Fibroblast of lung (primary cell): ENCODE data around the gene TBC1D7.

Experiments
- EZH2 ChIP-seq: IDR thresholded peaks from 2 replicates; pipeline ENCODE4 v1.5.1; 2012; ENCODE audit warnings: low read length, control low read depth, mild to moderate bottlenecking; ENCODE audit errors: missing control alignments
- TF ChIP-seq, protein P1 (sequence below), 2 donors: IDR thresholded peaks in 1 of 2; conservative IDR thresholded peaks in 1 of 2; 1 replicate in 1 of 2; 2 replicates in 1 of 2; pipeline ENCODE4 v1.5.1; 2011 to 2012; ENCODE audit warnings: low read length in 2 of 2, control low read depth in 1 of 2, inconsistent platforms in 1 of 2, low read depth in 1 of 2, mild to moderate bottlenecking in 1 of 2

DNA sequence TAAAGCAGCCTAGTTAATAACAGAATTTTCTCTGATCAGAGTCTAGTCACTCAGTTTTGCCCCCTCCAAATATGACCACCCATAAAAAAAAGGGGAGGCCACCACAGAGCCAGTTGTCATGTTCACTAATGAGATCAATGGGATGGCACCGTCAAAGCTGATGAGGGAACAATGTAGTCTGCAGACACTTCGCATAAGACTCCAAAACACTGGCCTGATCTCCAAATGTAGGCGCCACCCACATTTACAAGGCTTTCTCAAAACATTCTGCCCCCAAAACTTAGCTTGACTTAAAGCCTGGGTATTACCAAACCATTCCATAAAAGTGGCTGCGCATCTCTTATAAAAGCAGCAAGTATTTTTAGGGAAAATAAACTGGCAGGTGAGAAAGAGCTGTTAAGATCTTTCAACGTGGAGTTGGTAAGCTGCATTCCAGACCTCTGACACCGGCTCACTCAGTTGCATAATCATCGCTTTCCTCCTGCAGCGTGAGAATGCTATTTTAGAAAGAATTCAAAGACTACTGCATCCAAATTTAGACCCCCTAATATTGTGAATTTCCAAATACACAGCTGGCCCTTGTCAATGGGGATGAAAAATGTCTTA, 59.3 kb downstream of the TBC1D7 start:
- TF ChIP-seq, protein P1, sequence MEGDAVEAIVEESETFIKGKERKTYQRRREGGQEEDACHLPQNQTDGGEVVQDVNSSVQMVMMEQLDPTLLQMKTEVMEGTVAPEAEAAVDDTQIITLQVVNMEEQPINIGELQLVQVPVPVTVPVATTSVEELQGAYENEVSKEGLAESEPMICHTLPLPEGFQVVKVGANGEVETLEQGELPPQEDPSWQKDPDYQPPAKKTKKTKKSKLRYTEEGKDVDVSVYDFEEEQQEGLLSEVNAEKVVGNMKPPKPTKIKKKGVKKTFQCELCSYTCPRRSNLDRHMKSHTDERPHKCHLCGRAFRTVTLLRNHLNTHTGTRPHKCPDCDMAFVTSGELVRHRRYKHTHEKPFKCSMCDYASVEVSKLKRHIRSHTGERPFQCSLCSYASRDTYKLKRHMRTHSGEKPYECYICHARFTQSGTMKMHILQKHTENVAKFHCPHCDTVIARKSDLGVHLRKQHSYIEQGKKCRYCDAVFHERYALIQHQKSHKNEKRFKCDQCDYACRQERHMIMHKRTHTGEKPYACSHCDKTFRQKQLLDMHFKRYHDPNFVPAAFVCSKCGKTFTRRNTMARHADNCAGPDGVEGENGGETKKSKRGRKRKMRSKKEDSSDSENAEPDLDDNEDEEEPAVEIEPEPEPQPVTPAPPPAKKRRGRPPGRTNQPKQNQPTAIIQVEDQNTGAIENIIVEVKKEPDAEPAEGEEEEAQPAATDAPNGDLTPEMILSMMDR (conservative IDR thresholded peaks at IDR 0.05 in 1 of 2, IDR thresholded peaks at IDR 0.05 in 1 of 2; ENCODE audit: low read depth in 1 of 2, low read length in 2 of 2): no peak
- TF ChIP-seq EZH2: no peak
